HepG2 (cell line): ENCODE data around the gene DCDC2. TPM values are rescaled to one million over a fixed set of nuclear protein-coding genes. Genes with fewer than 3 reads are reported as not detected.

Experiments
- CEBPB ChIP-seq: IDR thresholded peaks from 2 replicates; pipeline ENCODE4 v1.6.1; 2011; ENCODE audit warnings: low read depth, low read length, improper control_type of control experiment, borderline replicate concordance
- CEBPG ChIP-seq: IDR thresholded peaks from 2 replicates; pipeline ENCODE4 v1.6.1; 2016
- HIC2 ChIP-seq: sonication (generic); formaldehyde crosslinking; IDR thresholded peaks from 2 replicates; pipeline ENCODE4 v1.9.0; 2022; ENCODE audit warnings: low read depth, missing genetic modification reagents
- KDM5A ChIP-seq: fragments of 200-600 bp; sonication (generic); IDR thresholded peaks from 2 replicates; pipeline ENCODE4 v1.7.0; 2018; ENCODE audit warnings: antibody characterized with exemption, mild to moderate bottlenecking, low read length, borderline replicate concordance
- MTA1 ChIP-seq: sonication (generic); formaldehyde crosslinking; IDR thresholded peaks from 2 replicates; pipeline ENCODE4 v1.4.0; 2020; ENCODE audit warnings: missing genetic modification reagents, mild to moderate bottlenecking, borderline replicate concordance
- MYC ChIP-seq: sonication (generic); formaldehyde crosslinking; IDR thresholded peaks from 2 replicates; pipeline ENCODE4 v1.9.0; 2021; ENCODE audit warnings: missing genetic modification reagents, borderline replicate concordance
- NFE2 ChIP-seq: sonication (generic); formaldehyde crosslinking; IDR thresholded peaks from 2 replicates; pipeline ENCODE4 v1.4.0; 2020; ENCODE audit warnings: missing genetic modification reagents
- RAD21 ChIP-seq: fragments of 450-650 bp; formaldehyde crosslinking; IDR thresholded peaks from 2 replicates; pipeline ENCODE4 v1.5.0; 2020; ENCODE audit warnings: mild to moderate bottlenecking
- REL ChIP-seq: sonication (generic); formaldehyde crosslinking; conservative IDR thresholded peaks from 2 replicates; pipeline ENCODE4 v1.8.0; 2022; ENCODE audit warnings: mild to moderate bottlenecking, missing genetic modification reagents, moderate library complexity
- SP2 ChIP-seq: sonication (generic); formaldehyde crosslinking; IDR thresholded peaks from 2 replicates; pipeline ENCODE4 v1.5.1; 2020; ENCODE audit warnings: mild to moderate bottlenecking, missing genetic modification reagents
- ZNF205 ChIP-seq: IDR thresholded peaks from 2 replicates; pipeline ENCODE4 v1.6.1; 2018; ENCODE audit warnings: missing biosample characterization, missing genetic modification reagents
- ZNF256 ChIP-seq: sonication (generic); formaldehyde crosslinking; conservative IDR thresholded peaks from 2 replicates; pipeline ENCODE4 v1.4.0; 2020; ENCODE audit warnings: missing genetic modification reagents
- ZNF367 ChIP-seq: sonication (generic); formaldehyde crosslinking; IDR thresholded peaks from 2 replicates; pipeline ENCODE4 v1.4.0; 2020; ENCODE audit warnings: missing genetic modification reagents, borderline replicate concordance
- ZNF512B ChIP-seq: sonication (generic); formaldehyde crosslinking; IDR thresholded peaks from 2 replicates; pipeline ENCODE4 v1.5.1; 2020; ENCODE audit warnings: missing genetic modification reagents, mild to moderate bottlenecking, borderline replicate concordance
- ZUFSP ChIP-seq: sonication (generic); formaldehyde crosslinking; IDR thresholded peaks from 2 replicates; pipeline ENCODE4 v1.9.0; 2021; ENCODE audit warnings: missing genetic modification reagents, mild to moderate bottlenecking, borderline replicate concordance
- polyA plus RNA-seq, 8 experiments: library from polyadenylated mRNA; depleted of rRNA in 3 of 8; stranded (reverse) in 7 of 8; unstranded in 1 of 8; fragments of >200 nt; fragmentation: Illumina TruSeq in 4 of 8; extraction: Trizol in 4 of 8; gene quantifications; 2 replicates each; pipeline versions ENCODE4 v1.2.1 to v1.2.3, GENCODE V29; 2011 to 2016; ENCODE audit warnings: low read depth in 4 of 8, missing spikeins in 1 of 8, mixed read lengths in 1 of 8; ENCODE audit not compliant: insufficient read depth in 1 of 8
- total RNA-seq, 5 experiments: library from RNA; depleted of rRNA; stranded (reverse); fragments of >200 nt; fragmentation: Illumina TruSeq; extraction: Trizol; gene quantifications; 2 replicates each; pipeline ENCODE4 v1.2.3, GENCODE V29; 2016; ENCODE audit warnings: low read depth in 1 of 5
- TF ChIP-seq, protein P1 (sequence below): sonication (generic); formaldehyde crosslinking; conservative IDR thresholded peaks from 2 replicates; pipeline ENCODE4 v1.4.0; 2020; ENCODE audit warnings: missing genetic modification reagents
- TF ChIP-seq, protein P2 (sequence below): sonication (generic); formaldehyde crosslinking; IDR thresholded peaks from 2 replicates; pipeline ENCODE4 v1.4.0; 2020; ENCODE audit warnings: mild to moderate bottlenecking, low read depth, missing genetic modification reagents
- TF ChIP-seq, protein P3 (sequence below): sonication (generic); formaldehyde crosslinking; IDR thresholded peaks from 2 replicates; pipeline ENCODE4 v1.5.1; 2020; ENCODE audit warnings: missing genetic modification reagents, mild to moderate bottlenecking, borderline replicate concordance

The DCDC2 gene
- total and polyA plus RNA-seq, 2 of the 13 experiments (the other 11 are each of a cell fraction or from before 2014, with no cell fraction given), result 9.0 to 36.2 TPM

GRCh38 chr6:24283043-24283985, 74.5 kb downstream of the DCDC2 start (continued):
- TF ChIP-seq RAD21 (CRISPR knock-in tag), result peak; percentile 91
- peak; percentile 58 for TF ChIP-seq CEBPG
- peak; percentile 94; the same call in 1 of the 2 replicates for TF ChIP-seq ZNF512B
- TF ChIP-seq MYC (CRISPR knock-in tag), result no peak
- TF ChIP-seq NFE2 (CRISPR knock-in tag), result no peak
- TF ChIP-seq HIC2 (CRISPR knock-in tag), result no peak
- no peak for TF ChIP-seq ZUFSP (CRISPR knock-in tag)
- TF ChIP-seq ZNF205 (CRISPR knock-in tag), result peak; percentile 72
- TF ChIP-seq CEBPB, result no peak
- peak; percentile 77; the same call in 1 of the 2 replicates for TF ChIP-seq KDM5A
- TF ChIP-seq ZNF367 (CRISPR knock-in tag), result no peak
- no peak for TF ChIP-seq REL (CRISPR knock-in tag)
- TF ChIP-seq, protein P1, sequence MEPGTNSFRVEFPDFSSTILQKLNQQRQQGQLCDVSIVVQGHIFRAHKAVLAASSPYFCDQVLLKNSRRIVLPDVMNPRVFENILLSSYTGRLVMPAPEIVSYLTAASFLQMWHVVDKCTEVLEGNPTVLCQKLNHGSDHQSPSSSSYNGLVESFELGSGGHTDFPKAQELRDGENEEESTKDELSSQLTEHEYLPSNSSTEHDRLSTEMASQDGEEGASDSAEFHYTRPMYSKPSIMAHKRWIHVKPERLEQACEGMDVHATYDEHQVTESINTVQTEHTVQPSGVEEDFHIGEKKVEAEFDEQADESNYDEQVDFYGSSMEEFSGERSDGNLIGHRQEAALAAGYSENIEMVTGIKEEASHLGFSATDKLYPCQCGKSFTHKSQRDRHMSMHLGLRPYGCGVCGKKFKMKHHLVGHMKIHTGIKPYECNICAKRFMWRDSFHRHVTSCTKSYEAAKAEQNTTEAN (CRISPR knock-in tag), result no peak
- TF ChIP-seq MTA1 (CRISPR knock-in tag), result no peak
- TF ChIP-seq ZNF256 (CRISPR knock-in tag), result no peak
- no peak for TF ChIP-seq SP2
- TF ChIP-seq, protein P2, sequence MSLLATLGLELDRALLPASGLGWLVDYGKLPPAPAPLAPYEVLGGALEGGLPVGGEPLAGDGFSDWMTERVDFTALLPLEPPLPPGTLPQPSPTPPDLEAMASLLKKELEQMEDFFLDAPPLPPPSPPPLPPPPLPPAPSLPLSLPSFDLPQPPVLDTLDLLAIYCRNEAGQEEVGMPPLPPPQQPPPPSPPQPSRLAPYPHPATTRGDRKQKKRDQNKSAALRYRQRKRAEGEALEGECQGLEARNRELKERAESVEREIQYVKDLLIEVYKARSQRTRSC (CRISPR knock-in tag), result no peak
- TF ChIP-seq, protein P3, sequence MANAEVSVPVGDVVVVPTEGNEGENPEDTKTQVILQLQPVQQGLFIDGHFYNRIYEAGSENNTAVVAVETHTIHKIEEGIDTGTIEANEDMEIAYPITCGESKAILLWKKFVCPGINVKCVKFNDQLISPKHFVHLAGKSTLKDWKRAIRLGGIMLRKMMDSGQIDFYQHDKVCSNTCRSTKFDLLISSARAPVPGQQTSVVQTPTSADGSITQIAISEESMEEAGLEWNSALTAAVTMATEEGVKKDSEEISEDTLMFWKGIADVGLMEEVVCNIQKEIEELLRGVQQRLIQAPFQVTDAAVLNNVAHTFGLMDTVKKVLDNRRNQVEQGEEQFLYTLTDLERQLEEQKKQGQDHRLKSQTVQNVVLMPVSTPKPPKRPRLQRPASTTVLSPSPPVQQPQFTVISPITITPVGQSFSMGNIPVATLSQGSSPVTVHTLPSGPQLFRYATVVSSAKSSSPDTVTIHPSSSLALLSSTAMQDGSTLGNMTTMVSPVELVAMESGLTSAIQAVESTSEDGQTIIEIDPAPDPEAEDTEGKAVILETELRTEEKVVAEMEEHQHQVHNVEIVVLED (CRISPR knock-in tag), result peak; percentile 48; the same call in 1 of the 2 replicates
